Measurements from ENCODE around the gene OCA2. TPM values are rescaled to one million over a fixed set of nuclear protein-coding genes. Genes with fewer than 3 reads are reported as not detected.

Gene OCA2
- total RNA-seq, 6 donors from 2014 or later: 0.83 to 6.0 (median 2.0) TPM

- DNase-seq (no peak), ATAC-seq (ENCODE audit: low FRiP score in 2 of 2) (no peak)
- Histone ChIP-seq H3K4me1 (no peaks in the 10 kb centered on the region), H3K9me3 (peaks cover 0 to 5% (median 0%) of the 10 kb centered on the region in 4 donors), H3K27me3 (no peaks in the 10 kb centered on the region), H3K36me3 (no peaks in the 10 kb centered on the region), H3K4me3 (no peak overlapping the region), H3K27ac (no peak overlapping the region)
- TF ChIP-seq CTCF (IDR thresholded peaks at IDR 0.05) (no peak), POLR2AphosphoS5 (IDR thresholded peaks at IDR 0.05) (no peak), EP300 (IDR thresholded peaks at IDR 0.05) (no peak), POLR2A (IDR thresholded peaks at IDR 0.05) (no peak)
- 66 to 76% methylated on average over 10 to 16 of the region's 17 CpGs for WGBS, 2 donors
Observed at GRCh38 chr15:27796405-27797320, 302.5 kb downstream of the OCA2 start.

- WGBS, 2 donors: 67% methylated on average over 9 to 10 of the region's 10 CpGs
- H3K9me3 ChIP-seq: peaks cover 0 to 5% (median 0%) of the 10 kb centered on the region in 4 donors
- no peak overlapping the region for H3K4me3 ChIP-seq
- no peak overlapping the region for H3K27ac ChIP-seq
- ATAC-seq (ENCODE audit: low FRiP score in 2 of 2): no peak
- H3K27me3 ChIP-seq: no peaks in the 10 kb centered on the region
- no peaks in the 10 kb centered on the region for H3K4me1 ChIP-seq
- no peak for DNase-seq
- TF ChIP-seq POLR2AphosphoS5 (IDR thresholded peaks at IDR 0.05): no peak
- no peak for TF ChIP-seq EP300 (IDR thresholded peaks at IDR 0.05)
- TF ChIP-seq CTCF (IDR thresholded peaks at IDR 0.05): no peak
- TF ChIP-seq POLR2A (IDR thresholded peaks at IDR 0.05): no peak
- H3K36me3 ChIP-seq: no peaks in the 10 kb centered on the region
Observed at GRCh38 chr15:27792756-27793264, 306.3 kb downstream of the OCA2 start.

- no peaks in the 10 kb centered on the region for H3K36me3 ChIP-seq
- H3K27me3 ChIP-seq: no peaks in the 10 kb centered on the region
- peaks cover 0 to 5% (median 0%) of the 10 kb centered on the region in 4 donors for H3K9me3 ChIP-seq
- TF ChIP-seq POLR2A (IDR thresholded peaks at IDR 0.05) (no peak), POLR2AphosphoS5 (IDR thresholded peaks at IDR 0.05) (no peak), EP300 (IDR thresholded peaks at IDR 0.05) (no peak), CTCF (IDR thresholded peaks at IDR 0.05) (no peak)
- no peak overlapping the region for H3K4me3 ChIP-seq
- no peak overlapping the region for H3K27ac ChIP-seq
- H3K4me1 ChIP-seq: no peaks in the 10 kb centered on the region
- DNase-seq: no peak
- WGBS, 2 donors: 62 to 68% methylated on average over 1 of the region's 1 CpG
- no peak for ATAC-seq (ENCODE audit: low FRiP score in 2 of 2)
Observed at GRCh38 chr15:27790270-27790669, 308.8 kb downstream of the OCA2 start.

- no peak for DNase-seq
Observed at GRCh38 chr15:27787931-27788330, 311.2 kb downstream of the OCA2 start.

More at GRCh38 chr15:27787931-27788330, 311.2 kb downstream of the OCA2 start:
- Histone ChIP-seq H3K27me3 (no peaks in the 10 kb centered on the region), H3K27ac (no peak overlapping the region), H3K4me3 (no peak overlapping the region), H3K9me3 (peaks cover 0 to 4% (median 0%) of the 10 kb centered on the region in 4 donors), H3K4me1 (no peaks in the 10 kb centered on the region), H3K36me3 (no peaks in the 10 kb centered on the region)
- WGBS, 2 donors: 83 to 95% methylated on average over 1 of the region's 1 CpG
- no peak for TF ChIP-seq CTCF (IDR thresholded peaks at IDR 0.05)
- no peak for TF ChIP-seq POLR2A (IDR thresholded peaks at IDR 0.05)
- no peak for TF ChIP-seq EP300 (IDR thresholded peaks at IDR 0.05)
- no peak for TF ChIP-seq POLR2AphosphoS5 (IDR thresholded peaks at IDR 0.05)
- ATAC-seq (ENCODE audit: low FRiP score in 2 of 2): no peak
